ENCODE measurements around the gene PLPPR1. TPM values are rescaled to one million over a fixed set of nuclear protein-coding genes. Genes with fewer than 3 reads are reported as not detected.

PLPPR1 gene
- total and polyA plus RNA-seq, 2 donors (not counting 3 experiments of a cell fraction or from before 2014, with no cell fraction given): 0.18 to 0.50 TPM

DNA sequence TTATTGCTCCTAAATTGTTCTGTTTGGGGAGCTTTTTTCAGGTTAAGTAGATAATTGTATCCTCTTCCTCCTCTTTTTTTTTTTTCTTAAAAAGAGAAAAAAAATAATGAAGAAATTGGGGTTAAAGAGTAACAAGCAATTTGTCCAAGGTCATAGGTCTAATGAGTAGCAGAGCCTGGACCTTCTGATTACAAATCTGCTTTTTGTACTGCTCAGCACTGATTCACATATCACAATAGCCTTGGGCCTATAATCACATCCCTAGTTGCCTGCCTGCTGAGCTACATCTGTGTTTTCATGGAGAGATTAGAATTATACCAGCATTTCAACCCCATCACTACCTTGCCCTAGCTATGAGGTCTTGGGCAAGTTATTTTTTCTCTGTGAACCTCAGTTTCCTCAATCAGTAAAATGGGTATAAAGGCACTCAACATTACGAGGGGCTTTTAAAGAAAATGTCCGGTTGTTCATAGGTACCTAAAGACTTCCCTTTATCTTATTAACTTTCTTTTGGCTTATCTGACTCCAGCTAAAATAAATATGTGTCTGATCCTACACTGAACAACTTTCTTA, 204.0 kb downstream of the PLPPR1 start:
- BruUV-seq (replicated peaks): no TSS peak
- DNase-seq (ENCODE audit: low read depth, low spot score) (no peak), FAIRE-seq (no peak)
- dilution Hi-C loops (cut with MboI; ENCODE audit: extremely low pct_ligation_motif_present, low sequenced_read_pairs): no loop called here
- no peak overlapping the region for H3K27ac ChIP-seq (ENCODE audit: insufficient read depth, low read depth, low read length)
- no peaks in the 10 kb centered on the region for H3K9me1 ChIP-seq (replicated peaks; ENCODE audit: control insufficient read depth, extremely low read depth, insufficient read depth, low read length)
- H3K36me3 ChIP-seq (ENCODE audit: control insufficient read depth in 2 of 2, extremely low read depth in 1 of 2, insufficient read depth in 2 of 2, low read length in 2 of 2): no peaks in the 10 kb centered on the region
- ChIA-PET CTCF (interaction anchor here (1.1 to 2.7 kb wide), 3 partner anchors 8 to 113 kb away, joined by 4 to 15 read pairs (median 6); no protein-coding TSS in a partner anchor), POLR2A (no interaction called here)
- no peaks in the 10 kb centered on the region for H3K79me2 ChIP-seq (ENCODE audit: control insufficient read depth, insufficient read depth, low read length)
- no peak overlapping the region for H3K4me3 ChIP-seq (replicated peaks in 1 of 3; ENCODE audit: insufficient read depth in 1 of 3, low read depth in 1 of 3, low read length in 3 of 3)
- H4K20me1 ChIP-seq (replicated peaks; ENCODE audit: control insufficient read depth, extremely low read depth, insufficient read depth, low read length): no peaks in the 10 kb centered on the region
- no peaks in the 10 kb centered on the region for H3K27me3 ChIP-seq (ENCODE audit: control insufficient read depth in 2 of 2, insufficient read depth in 2 of 2, low read length in 2 of 2)
- no peak overlapping the region for H2AFZ ChIP-seq (ENCODE audit: low read depth, low read length)
- H3K4me1 ChIP-seq (ENCODE audit: control insufficient read depth, extremely low read depth, insufficient read depth, low read length): no peaks in the 10 kb centered on the region
- H3K4me2 ChIP-seq (ENCODE audit: insufficient read depth, low read length): no peak overlapping the region
- no peaks in the 10 kb centered on the region for H3K9me3 ChIP-seq (replicated peaks; ENCODE audit: control insufficient read depth, insufficient read depth, low read length)
- no peak for TF ChIP-seq POLR2A (IDR thresholded peaks at IDR 0.05; ENCODE audit: low read depth, low read length)
- TF ChIP-seq JUN (IDR thresholded peaks at IDR 0.05; ENCODE audit: borderline replicate concordance, insufficient read depth, insufficient read length, low read depth): no peak
- TF ChIP-seq MYC (IDR thresholded peaks at IDR 0.05; ENCODE audit: low read depth, low read length): no peak
- no peak for TF ChIP-seq GATA2 (IDR thresholded peaks at IDR 0.05; ENCODE audit: insufficient read depth, insufficient read length, low read depth, low read length)
- TF ChIP-seq, protein P1, sequence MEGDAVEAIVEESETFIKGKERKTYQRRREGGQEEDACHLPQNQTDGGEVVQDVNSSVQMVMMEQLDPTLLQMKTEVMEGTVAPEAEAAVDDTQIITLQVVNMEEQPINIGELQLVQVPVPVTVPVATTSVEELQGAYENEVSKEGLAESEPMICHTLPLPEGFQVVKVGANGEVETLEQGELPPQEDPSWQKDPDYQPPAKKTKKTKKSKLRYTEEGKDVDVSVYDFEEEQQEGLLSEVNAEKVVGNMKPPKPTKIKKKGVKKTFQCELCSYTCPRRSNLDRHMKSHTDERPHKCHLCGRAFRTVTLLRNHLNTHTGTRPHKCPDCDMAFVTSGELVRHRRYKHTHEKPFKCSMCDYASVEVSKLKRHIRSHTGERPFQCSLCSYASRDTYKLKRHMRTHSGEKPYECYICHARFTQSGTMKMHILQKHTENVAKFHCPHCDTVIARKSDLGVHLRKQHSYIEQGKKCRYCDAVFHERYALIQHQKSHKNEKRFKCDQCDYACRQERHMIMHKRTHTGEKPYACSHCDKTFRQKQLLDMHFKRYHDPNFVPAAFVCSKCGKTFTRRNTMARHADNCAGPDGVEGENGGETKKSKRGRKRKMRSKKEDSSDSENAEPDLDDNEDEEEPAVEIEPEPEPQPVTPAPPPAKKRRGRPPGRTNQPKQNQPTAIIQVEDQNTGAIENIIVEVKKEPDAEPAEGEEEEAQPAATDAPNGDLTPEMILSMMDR (IDR thresholded peaks at IDR 0.05; ENCODE audit: extremely low read depth in 1 of 2, insufficient read depth in 1 of 2, low read depth in 1 of 2, low read length in 2 of 2): no peak
- TF ChIP-seq FOS (IDR thresholded peaks at IDR 0.05; ENCODE audit: borderline replicate concordance, insufficient read depth, low read length): no peak
- TF ChIP-seq EZH2 (IDR thresholded peaks at IDR 0.05; ENCODE audit: borderline replicate concordance, low read depth, low read length, severe bottlenecking): no peak
- TF ChIP-seq POLR2AphosphoS5 (IDR thresholded peaks at IDR 0.05; ENCODE audit: insufficient read depth, low read depth, low read length): no peak
- no peak for TF ChIP-seq MAX (IDR thresholded peaks at IDR 0.05; ENCODE audit: insufficient read depth, insufficient read length)
- no peak overlapping the region for H3K9ac ChIP-seq (replicated peaks; ENCODE audit: extremely low read depth, insufficient read depth, low read length)
- intact Hi-C loops (cut with micrococcal nuclease): no loop called here
